Breast epithelium (tissue), 4 donors: ENCODE measurements around the gene OR10P1. TPM values are rescaled to one million over a fixed set of nuclear protein-coding genes. Genes with fewer than 3 reads are reported as not detected.

Experiments
- DNase-seq, 2 donors: peaks; one replicate each; pipeline ENCODE4 v3.0.0-alpha.2; 2019; ENCODE audit warnings: low spot score in 2 of 2
- H3K27ac ChIP-seq, 2 donors: fragments of 200-600 bp; sonication (generic) in 1 of 2; one replicate each; pipeline ENCODE4 v1.5.1; 2016 to 2019; ENCODE audit warnings: mild to moderate bottlenecking in 1 of 2
- H3K27me3 ChIP-seq, 2 donors: fragments of 200-600 bp; sonication (generic) in 1 of 2; one replicate each; pipeline versions ENCODE4 v1.5.1 to v1.6.0; 2017 to 2019; ENCODE audit warnings: control low read depth in 1 of 2, mild to moderate bottlenecking in 1 of 2
- H3K36me3 ChIP-seq: fragments of 200-600 bp; one replicate; pipeline ENCODE4 v1.5.1; 2019
- H3K4me1 ChIP-seq, 2 donors: fragments of 200-600 bp; sonication (generic); one replicate each; pipeline ENCODE4 v1.5.1; 2016 to 2019; ENCODE audit warnings: control low read depth in 1 of 2
- H3K4me3 ChIP-seq, 3 donors: fragments of 200-600 bp; sonication (generic); 1 replicate in 2 of 3; 2 replicates in 1 of 3; pipeline ENCODE4 v1.5.1; 2016 to 2019; ENCODE audit warnings: mild to moderate bottlenecking in 3 of 3, moderate library complexity in 2 of 3
- H3K9me3 ChIP-seq, 2 donors: fragments of 200-600 bp; sonication (generic) in 1 of 2; one replicate each; pipeline ENCODE4 v1.5.1; 2016 to 2019; ENCODE audit warnings: control low read depth in 1 of 2
- CTCF ChIP-seq, 3 donors: fragments of 450-650 bp; IDR thresholded peaks; one replicate each; pipeline ENCODE4 v1.5.1; 2016 to 2017; ENCODE audit warnings: antibody characterized with exemption in 3 of 3, mild to moderate bottlenecking in 3 of 3, moderate library complexity in 3 of 3
- POLR2A ChIP-seq: fragments of 450-650 bp; IDR thresholded peaks from one replicate; pipeline ENCODE4 v1.6.1; 2016; ENCODE audit warnings: antibody characterized with exemption, mild to moderate bottlenecking, moderate library complexity
- POLR2AphosphoS5 ChIP-seq, 3 donors: sonication (generic); formaldehyde crosslinking; IDR thresholded peaks; one replicate each; pipeline ENCODE4 v1.6.1; 2017; ENCODE audit warnings: antibody characterized with exemption in 3 of 3
- intact Hi-C: fragments of 100-400 bp; cut with DNase I; formaldehyde crosslinking; loops from one replicate; pipeline ENCODE4 v1.15.1; 2023; ENCODE audit warnings: low total_unique reads
- total RNA-seq, 3 donors: library from RNA; depleted of rRNA; stranded (reverse); fragments of >200 nt; gene quantifications; one replicate each; pipeline ENCODE4 v1.1.0, GENCODE V29; 2016

OR10P1 gene
- total RNA-seq, 3 donors from 2014 or later: not detected

GRCh38 chr12:55679691-55680090, 43.0 kb downstream of the OR10P1 start:
- Histone ChIP-seq H3K27me3 (no peaks in the 10 kb centered on the region), H3K9me3 (no peaks in the 10 kb centered on the region), H3K36me3 (no peaks in the 10 kb centered on the region), H3K4me1 (no peaks in the 10 kb centered on the region), H3K4me3 (no peak overlapping the region), H3K27ac (no peak overlapping the region)
- no peak for DNase-seq
- intact Hi-C loops: no loop called here
- TF ChIP-seq POLR2AphosphoS5 (IDR thresholded peaks at IDR 0.05) (no peak), CTCF (IDR thresholded peaks at IDR 0.05) (no peak), POLR2A (no peak)

GRCh38 chr12:55681142-55682077, 44.7 kb downstream of the OR10P1 start:
- TF ChIP-seq POLR2AphosphoS5 (IDR thresholded peaks at IDR 0.05): no peak
- TF ChIP-seq POLR2A: no peak
- no peak for TF ChIP-seq CTCF (IDR thresholded peaks at IDR 0.05)
- Histone ChIP-seq H3K36me3 (no peaks in the 10 kb centered on the region), H3K4me1 (no peaks in the 10 kb centered on the region), H3K27me3 (no peaks in the 10 kb centered on the region), H3K9me3 (no peaks in the 10 kb centered on the region), H3K27ac (no peak overlapping the region), H3K4me3 (peak overlapping the region in 2 of 3 donors; percentile 13 to 34)
- DNase-seq: no peak
- intact Hi-C loops: no loop called here

- intact Hi-C loops: no loop called here
- TF ChIP-seq POLR2A (no peak), POLR2AphosphoS5 (IDR thresholded peaks at IDR 0.05) (no peak), CTCF (IDR thresholded peaks at IDR 0.05) (no peak)
Measured at GRCh38 chr12:55682087-55682796, 45.5 kb downstream of the OR10P1 start.

GRCh38 chr12:55683676-55684075, 47.0 kb downstream of the OR10P1 start:
- no peak for DNase-seq
- Histone ChIP-seq H3K4me3 (no peak overlapping the region), H3K36me3 (no peaks in the 10 kb centered on the region), H3K9me3 (no peaks in the 10 kb centered on the region), H3K27ac (no peak overlapping the region), H3K27me3 (no peaks in the 10 kb centered on the region), H3K4me1 (no peaks in the 10 kb centered on the region)
- TF ChIP-seq POLR2AphosphoS5 (IDR thresholded peaks at IDR 0.05) (no peak), POLR2A (no peak), CTCF (IDR thresholded peaks at IDR 0.05) (no peak)
- intact Hi-C loops: no loop called here

More at GRCh38 chr12:55682087-55682796, 45.5 kb downstream of the OR10P1 start:
- H3K9me3 ChIP-seq: no peaks in the 10 kb centered on the region
- no peak overlapping the region for H3K4me3 ChIP-seq
- H3K27me3 ChIP-seq: no peaks in the 10 kb centered on the region
- H3K4me1 ChIP-seq: no peaks in the 10 kb centered on the region
- DNase-seq: no peak
- H3K27ac ChIP-seq: no peak overlapping the region
- H3K36me3 ChIP-seq: no peaks in the 10 kb centered on the region
